Measurements from ENCODE around the gene ATP8A1.

The ATP8A1 gene

DNA sequence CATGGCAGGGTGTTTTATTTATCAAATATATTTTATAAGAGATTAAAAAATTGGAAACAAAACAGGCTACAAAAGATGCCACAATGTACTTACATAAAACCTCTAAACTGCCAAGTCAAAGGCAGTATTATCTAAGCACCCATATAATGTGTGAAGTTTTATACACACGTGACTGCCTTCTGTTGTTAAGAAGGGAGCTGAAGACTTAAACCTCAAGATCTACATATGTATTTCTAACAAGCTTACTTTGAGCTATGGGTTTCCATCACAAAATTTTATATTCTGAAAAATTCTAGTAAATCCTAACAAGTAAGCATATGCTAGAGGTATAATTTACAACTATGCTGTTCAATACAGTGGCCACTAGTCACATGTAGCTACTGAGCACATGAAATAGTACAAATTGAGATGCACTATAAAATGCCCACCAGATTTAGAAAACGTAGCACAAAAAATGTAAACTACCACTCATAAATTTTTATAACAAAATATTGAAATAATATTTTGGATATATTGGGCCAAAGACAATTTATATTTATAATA lies 9.8 kb downstream of the ATP8A1 start:
- no peak overlapping the region for H3K4me3 ChIP-seq (ENCODE audit: insufficient read length, low read depth)
- H3K9ac ChIP-seq (ENCODE audit: insufficient read length, low read depth), result no peak overlapping the region
- H3K36me3 ChIP-seq (ENCODE audit: insufficient read depth, insufficient read length, low read length), result no peaks in the 10 kb centered on the region
- peaks cover 5% of the 10 kb centered on the region; the same call in 1 of the 2 replicates for H3K9me3 ChIP-seq (ENCODE audit: insufficient read depth, low read length)
- TF ChIP-seq ZNF274 (IDR thresholded peaks at IDR 0.05; ENCODE audit: low read depth, low read length) (no peak), SUZ12 (IDR thresholded peaks at IDR 0.05; ENCODE audit: extremely low read depth, insufficient read depth, insufficient read length) (no peak), YY1 (IDR thresholded peaks at IDR 0.05; ENCODE audit: insufficient read depth, insufficient read length) (no peak)
- no peaks in the 10 kb centered on the region for H3K27me3 ChIP-seq (ENCODE audit: insufficient read depth, insufficient read length)
- no peak for DNase-seq (ENCODE audit: low read depth, low spot score)
- no peaks in the 10 kb centered on the region for H3K4me1 ChIP-seq (ENCODE audit: insufficient read depth, insufficient read length)

DNA sequence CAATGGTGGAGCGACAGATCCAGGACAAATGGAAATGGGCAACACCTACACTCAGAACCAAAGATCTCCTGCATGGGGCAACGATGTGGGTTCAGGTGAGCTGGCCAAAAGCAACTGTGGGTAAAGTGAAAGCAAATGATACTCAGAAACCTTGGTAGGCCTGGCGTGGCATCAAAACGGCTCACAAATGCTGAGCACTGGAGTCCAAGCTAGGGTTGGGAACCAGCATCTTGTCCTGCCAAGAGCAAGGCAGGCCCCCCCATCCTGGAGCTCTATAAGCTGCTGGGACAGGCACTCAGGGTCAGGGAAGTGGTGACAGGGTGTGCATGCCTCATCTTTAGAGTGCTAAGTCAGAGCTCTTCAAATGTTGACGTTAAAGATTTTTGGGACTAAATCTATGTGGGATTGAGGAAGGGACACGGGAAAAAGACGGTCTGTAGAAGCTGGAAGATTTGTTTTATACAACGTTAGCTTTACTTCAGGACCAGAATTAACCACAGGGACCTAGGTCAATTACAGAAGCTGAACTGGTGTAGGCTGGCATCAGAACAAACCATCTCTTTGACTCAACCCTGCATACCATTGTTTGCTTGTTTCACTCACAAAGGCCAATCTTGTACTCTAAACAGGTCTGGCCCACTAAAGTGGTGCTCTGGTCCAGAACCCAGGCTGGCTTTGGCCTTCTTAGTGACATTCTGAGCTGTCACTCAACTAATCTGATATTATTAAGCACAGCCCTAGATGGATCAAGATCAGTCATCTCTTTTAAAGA lies 10.7 kb downstream of the ATP8A1 start:
- Histone ChIP-seq H3K9me3 (ENCODE audit: insufficient read depth, low read length) (peaks cover under 1% of the 10 kb centered on the region; the same call in 1 of the 2 replicates), H3K27me3 (ENCODE audit: insufficient read depth, insufficient read length) (no peaks in the 10 kb centered on the region), H3K4me3 (ENCODE audit: insufficient read length, low read depth) (no peak overlapping the region), H3K4me1 (ENCODE audit: insufficient read depth, insufficient read length) (no peaks in the 10 kb centered on the region), H3K36me3 (ENCODE audit: insufficient read depth, insufficient read length, low read length) (no peaks in the 10 kb centered on the region), H3K9ac (ENCODE audit: insufficient read length, low read depth) (no peak overlapping the region)
- DNase-seq (ENCODE audit: low read depth, low spot score), result no peak
- TF ChIP-seq YY1 (IDR thresholded peaks at IDR 0.05; ENCODE audit: insufficient read depth, insufficient read length) (no peak), ZNF274 (IDR thresholded peaks at IDR 0.05; ENCODE audit: low read depth, low read length) (no peak), SUZ12 (IDR thresholded peaks at IDR 0.05; ENCODE audit: extremely low read depth, insufficient read depth, insufficient read length) (no peak)

DNA sequence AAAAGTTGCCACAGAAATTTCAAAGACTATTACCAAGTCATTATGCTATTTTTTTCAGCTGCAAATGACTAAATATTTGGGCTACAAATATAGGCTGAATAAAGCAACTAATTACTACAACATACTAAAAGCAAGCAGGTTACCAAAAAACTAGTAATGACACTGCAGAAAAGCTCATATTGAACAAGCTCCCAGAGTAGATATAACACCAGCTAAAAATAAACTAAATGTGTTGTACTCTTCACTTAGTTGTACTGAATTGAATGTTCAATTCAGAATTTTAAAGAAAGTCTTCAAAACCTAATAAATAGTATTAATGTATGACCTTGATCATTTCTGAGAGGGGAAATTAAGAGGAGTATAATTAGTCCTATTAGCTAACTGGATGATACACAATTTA lies 12.0 kb downstream of the ATP8A1 start:
- Histone ChIP-seq H3K9ac (ENCODE audit: insufficient read length, low read depth) (no peak overlapping the region), H3K9me3 (ENCODE audit: insufficient read depth, low read length) (no peaks in the 10 kb centered on the region), H3K27me3 (ENCODE audit: insufficient read depth, insufficient read length) (no peaks in the 10 kb centered on the region), H3K36me3 (ENCODE audit: insufficient read depth, insufficient read length, low read length) (no peaks in the 10 kb centered on the region), H3K4me3 (ENCODE audit: insufficient read length, low read depth) (no peak overlapping the region), H3K4me1 (ENCODE audit: insufficient read depth, insufficient read length) (no peaks in the 10 kb centered on the region)
- DNase-seq (ENCODE audit: low read depth, low spot score), result no peak
- TF ChIP-seq SUZ12 (IDR thresholded peaks at IDR 0.05; ENCODE audit: extremely low read depth, insufficient read depth, insufficient read length) (no peak), YY1 (IDR thresholded peaks at IDR 0.05; ENCODE audit: insufficient read depth, insufficient read length) (no peak), ZNF274 (IDR thresholded peaks at IDR 0.05; ENCODE audit: low read depth, low read length) (no peak)

DNA sequence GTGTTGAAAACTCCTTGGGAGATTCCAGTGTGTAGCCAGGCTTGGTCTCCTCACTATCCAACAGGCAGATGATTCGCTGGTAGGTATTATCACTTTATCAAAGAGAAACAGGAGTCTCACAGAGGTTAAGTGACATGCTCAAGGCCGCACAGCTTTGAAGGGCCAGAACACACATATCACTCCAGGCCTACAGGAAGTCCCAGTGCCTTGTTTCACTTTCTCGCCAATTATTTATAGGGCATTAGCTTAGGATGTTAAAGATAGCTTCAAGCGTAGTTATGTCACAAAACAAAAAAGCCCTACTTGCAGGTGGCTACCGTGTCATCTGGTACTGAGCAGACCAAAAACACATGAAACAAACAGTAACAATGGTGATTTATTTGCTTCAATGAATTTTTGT lies 13.2 kb downstream of the ATP8A1 start:
- H3K9me3 ChIP-seq (ENCODE audit: insufficient read depth, low read length), result no peaks in the 10 kb centered on the region
- TF ChIP-seq YY1 (IDR thresholded peaks at IDR 0.05; ENCODE audit: insufficient read depth, insufficient read length), result no peak
- TF ChIP-seq SUZ12 (IDR thresholded peaks at IDR 0.05; ENCODE audit: extremely low read depth, insufficient read depth, insufficient read length), result no peak
- TF ChIP-seq ZNF274 (IDR thresholded peaks at IDR 0.05; ENCODE audit: low read depth, low read length), result no peak
- H3K27me3 ChIP-seq (ENCODE audit: insufficient read depth, insufficient read length), result no peaks in the 10 kb centered on the region
- no peaks in the 10 kb centered on the region for H3K4me1 ChIP-seq (ENCODE audit: insufficient read depth, insufficient read length)
- no peak overlapping the region for H3K9ac ChIP-seq (ENCODE audit: insufficient read length, low read depth)
- H3K36me3 ChIP-seq (ENCODE audit: insufficient read depth, insufficient read length, low read length), result no peaks in the 10 kb centered on the region
- H3K4me3 ChIP-seq (ENCODE audit: insufficient read length, low read depth), result no peak overlapping the region
- no peak for DNase-seq (ENCODE audit: low read depth, low spot score)

DNA sequence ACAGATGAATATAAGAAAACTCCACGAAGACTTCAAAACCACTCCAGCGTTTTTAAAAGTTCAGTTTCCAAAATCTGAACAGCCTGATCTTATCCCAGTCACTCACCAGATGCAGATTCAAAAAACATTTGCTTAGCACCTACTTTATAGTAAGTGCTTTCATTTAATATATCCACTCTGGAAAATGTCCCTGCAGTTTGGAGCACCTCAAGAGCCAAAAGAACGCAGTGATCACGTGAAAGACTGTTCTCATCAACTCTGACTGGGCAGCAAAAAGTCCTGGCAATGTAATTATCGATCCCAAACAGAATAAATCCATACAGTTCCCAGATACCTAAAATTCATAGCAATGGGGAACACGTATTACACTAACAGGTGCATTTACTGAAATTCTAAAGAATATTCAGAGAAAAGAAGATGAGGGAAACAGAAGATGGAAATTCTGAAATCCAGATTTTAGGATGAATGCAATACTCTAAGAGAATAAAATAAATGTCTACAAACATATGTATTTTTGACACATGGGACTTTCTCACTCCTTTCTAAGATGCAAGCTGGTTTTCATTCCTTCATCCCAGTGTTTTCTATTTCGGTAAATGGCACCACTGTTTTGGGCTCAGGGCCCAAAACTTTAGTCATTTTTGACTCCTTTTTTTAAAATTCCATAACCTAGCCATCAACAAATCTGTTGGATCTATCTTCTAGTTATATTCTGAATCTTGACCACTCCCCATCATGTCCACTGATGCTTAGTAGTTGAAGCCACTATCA lies 13.9 kb downstream of the ATP8A1 start:
- Histone ChIP-seq H3K4me1 (ENCODE audit: insufficient read depth, insufficient read length) (no peaks in the 10 kb centered on the region), H3K9me3 (ENCODE audit: insufficient read depth, low read length) (no peaks in the 10 kb centered on the region), H3K9ac (ENCODE audit: insufficient read length, low read depth) (no peak overlapping the region), H3K4me3 (ENCODE audit: insufficient read length, low read depth) (no peak overlapping the region), H3K27me3 (ENCODE audit: insufficient read depth, insufficient read length) (no peaks in the 10 kb centered on the region), H3K36me3 (ENCODE audit: insufficient read depth, insufficient read length, low read length) (no peaks in the 10 kb centered on the region)
- DNase-seq (ENCODE audit: low read depth, low spot score), result no peak
- TF ChIP-seq YY1 (IDR thresholded peaks at IDR 0.05; ENCODE audit: insufficient read depth, insufficient read length), result no peak
- no peak for TF ChIP-seq SUZ12 (IDR thresholded peaks at IDR 0.05; ENCODE audit: extremely low read depth, insufficient read depth, insufficient read length)
- no peak for TF ChIP-seq ZNF274 (IDR thresholded peaks at IDR 0.05; ENCODE audit: low read depth, low read length)

DNA sequence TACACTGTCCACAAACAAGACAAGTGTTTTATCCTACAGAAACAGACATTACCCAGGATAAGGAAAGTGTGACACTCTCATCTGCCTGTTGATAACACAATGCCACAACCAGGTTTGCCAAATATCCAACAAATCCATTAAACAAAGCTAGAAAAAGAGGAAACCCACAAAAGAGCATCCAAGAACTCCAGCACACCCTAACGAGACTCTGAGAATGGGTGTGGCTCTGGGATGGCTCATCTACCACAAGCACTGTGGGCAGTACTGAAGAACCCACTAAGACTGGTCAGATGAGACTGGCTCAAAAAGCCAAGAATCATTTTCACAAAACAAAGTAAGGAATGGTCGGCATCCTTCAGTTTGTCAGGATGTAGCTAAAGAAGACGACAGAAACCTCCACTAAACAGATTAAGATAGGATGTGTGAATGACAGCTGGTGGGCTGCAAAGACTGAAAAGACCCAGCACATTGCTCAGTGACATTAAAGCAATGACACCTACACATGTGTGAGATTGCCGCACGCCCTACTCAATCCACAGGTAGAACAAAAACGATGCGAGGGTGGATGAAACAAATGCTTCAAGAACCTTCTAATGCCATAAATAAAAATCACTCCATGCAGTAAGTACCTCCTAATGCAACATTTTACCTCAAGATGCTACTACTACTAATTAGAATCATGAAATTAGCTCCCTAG lies 14.7 kb downstream of the ATP8A1 start:
- H3K4me3 ChIP-seq (ENCODE audit: insufficient read length, low read depth), result no peak overlapping the region
- H3K9me3 ChIP-seq (ENCODE audit: insufficient read depth, low read length), result no peaks in the 10 kb centered on the region
- no peaks in the 10 kb centered on the region for H3K4me1 ChIP-seq (ENCODE audit: insufficient read depth, insufficient read length)
- no peak overlapping the region for H3K9ac ChIP-seq (ENCODE audit: insufficient read length, low read depth)
- no peak for TF ChIP-seq YY1 (IDR thresholded peaks at IDR 0.05; ENCODE audit: insufficient read depth, insufficient read length)
- TF ChIP-seq ZNF274 (IDR thresholded peaks at IDR 0.05; ENCODE audit: low read depth, low read length), result no peak
- no peak for TF ChIP-seq SUZ12 (IDR thresholded peaks at IDR 0.05; ENCODE audit: extremely low read depth, insufficient read depth, insufficient read length)
- DNase-seq (ENCODE audit: low read depth, low spot score), result no peak
- H3K36me3 ChIP-seq (ENCODE audit: insufficient read depth, insufficient read length, low read length), result no peaks in the 10 kb centered on the region
- no peaks in the 10 kb centered on the region for H3K27me3 ChIP-seq (ENCODE audit: insufficient read depth, insufficient read length)

Data from NT2/D1 (cell line).